ENCODE data around the gene ADAM10. TPM values are rescaled to one million over a fixed set of nuclear protein-coding genes. Genes with fewer than 3 reads are reported as not detected.

The ADAM10 gene
- total and polyA plus RNA-seq, 2 of the 8 experiments (the other 6 are each of a cell fraction or from before 2014, with no cell fraction given): 46.5 to 163 TPM

- no peak for TF ChIP-seq RAD21 (IDR thresholded peaks at IDR 0.05 in 1 of 2, conservative IDR thresholded peaks at IDR 0.05 in 1 of 2; ENCODE audit: low read depth in 2 of 2, low read length in 2 of 2)
These were observed 116.7 kb downstream of the ADAM10 start (continued) for GRCh38 chr15:58632789-58633188.

Measured in H1 (cell line).